H1 (cell line): ENCODE results near the gene SEMA6A. TPM values are rescaled to one million over a fixed set of nuclear protein-coding genes. Genes with fewer than 3 reads are reported as not detected.

Experiments
- CTCF ChIA-PET: fragments of 300-600 bp; sonication (Branson Sonifier 250); formaldehyde crosslinking; loops from one replicate; lab custom pipeline; 2021; ENCODE audit not compliant: partially characterized antibody; lab: Charles Lee
- POLR2A ChIA-PET: fragments of 300-600 bp; sonication (Branson Sonifier 250); formaldehyde crosslinking; loops from one replicate; lab custom pipeline; 2021; ENCODE audit warnings: inconsistent platforms; ENCODE audit not compliant: partially characterized antibody; lab: Charles Lee
- DNase-seq, 2 experiments: peaks; one replicate each; pipeline versions ENCODE4 v3.0.0 to v3.0.0-alpha.2; 2010 to 2022; ENCODE audit warnings: low spot score in 2 of 2, low read depth in 1 of 2, mixed read lengths in 1 of 2
- FAIRE-seq: peaks from 2 replicates; lab custom pipeline; 2011; peaks lifted over from hg19 to GRCh38; lab: Jason Lieb, UNC
- H2AFZ ChIP-seq: 2 replicates; pipeline ENCODE4 v1.8.1; 2012; ENCODE audit warnings: low read length, inconsistent platforms
- H2AK5ac ChIP-seq: 2 replicates; pipeline ENCODE4 v1.6.1; 2013; ENCODE audit warnings: low read depth, low read length
- H2BK120ac ChIP-seq: replicated peaks from 2 replicates; pipeline ENCODE3; 2013; ENCODE audit warnings: low read depth, low read length, inconsistent platforms
- H2BK12ac ChIP-seq: 2 replicates; pipeline ENCODE4 v1.6.1; 2013; ENCODE audit warnings: low read depth, low read length
- H2BK15ac ChIP-seq: 2 replicates; pipeline ENCODE4 v1.6.1; 2013; ENCODE audit warnings: low read length
- H2BK20ac ChIP-seq: 2 replicates; pipeline ENCODE4 v1.6.1; 2013; ENCODE audit warnings: low read length
- H2BK5ac ChIP-seq: 2 replicates; pipeline ENCODE4 v1.6.1; 2013; ENCODE audit warnings: low read depth, low read length
- H3K14ac ChIP-seq: 2 replicates; pipeline ENCODE4 v1.6.1; 2013; ENCODE audit warnings: inconsistent platforms; ENCODE audit not compliant: insufficient read length
- H3K18ac ChIP-seq: 2 replicates; pipeline ENCODE4 v1.6.1; 2013; ENCODE audit warnings: low read length; ENCODE audit errors: extremely low read depth
- H3K23ac ChIP-seq: 2 replicates; pipeline ENCODE4 v1.6.1; 2013; ENCODE audit warnings: inconsistent platforms; ENCODE audit not compliant: insufficient read length
- H3K23me2 ChIP-seq: 2 replicates; pipeline ENCODE4 v1.6.1; 2013; ENCODE audit warnings: low read depth, low read length
- H3K27ac ChIP-seq: 2 replicates; pipeline ENCODE4 v1.6.1; 2011; ENCODE audit warnings: low read depth, low read length, inconsistent platforms
- H3K27me3 ChIP-seq, 4 experiments: replicated peaks in 1 of 4; 1 replicate in 1 of 4; 2 replicates in 3 of 4; pipeline versions ENCODE4 v1.6.1 to v1.8.1; 2011 to 2013; ENCODE audit warnings: low read length in 3 of 4, mild to moderate bottlenecking in 3 of 4, inconsistent platforms in 2 of 4, mixed read lengths in 2 of 4, moderate library complexity in 1 of 4; ENCODE audit not compliant: control insufficient read depth in 3 of 4, insufficient read depth in 3 of 4; ENCODE audit errors: extremely low read depth in 1 of 4
- H3K36me3 ChIP-seq, 4 experiments: 2 replicates each; pipeline versions ENCODE4 v1.6.1 to v1.8.1; 2011 to 2013; ENCODE audit warnings: mild to moderate bottlenecking in 4 of 4, low read length in 3 of 4, moderate library complexity in 2 of 4, control low read depth in 1 of 4, inconsistent platforms in 1 of 4; ENCODE audit not compliant: insufficient read depth in 4 of 4, control insufficient read depth in 2 of 4
- H3K4ac ChIP-seq: replicated peaks from 2 replicates; pipeline ENCODE3; 2013; ENCODE audit warnings: low read length, low read depth, mixed read lengths, inconsistent platforms; ENCODE audit not compliant: insufficient read length
- H3K4me1 ChIP-seq, 4 experiments: replicated peaks in 1 of 4; 1 replicate in 1 of 4; 2 replicates in 3 of 4; pipeline versions ENCODE4 v1.6.1 to v1.8.1; 2011 to 2013; ENCODE audit warnings: low read length in 3 of 4, inconsistent platforms in 2 of 4, mixed read lengths in 1 of 4; ENCODE audit not compliant: insufficient read depth in 4 of 4, control insufficient read depth in 3 of 4
- H3K4me2 ChIP-seq, 2 experiments: 2 replicates each; pipeline versions ENCODE4 v1.6.1 to v1.8.1; 2011 to 2013; ENCODE audit warnings: low read depth in 2 of 2, low read length in 2 of 2, control low read depth in 1 of 2, inconsistent platforms in 1 of 2, mild to moderate bottlenecking in 1 of 2; ENCODE audit not compliant: insufficient read depth in 1 of 2
- H3K4me3 ChIP-seq, 4 experiments: fragments of 200-600, 300-600 bp in 1 of 4; sonication (generic), shearing (Covaris generic), sonication (Bioruptor Twin) in 1 of 4; 2 replicates each; pipeline versions ENCODE4 v1.5.1 to v1.8.1; 2011 to 2016; ENCODE audit warnings: low read length in 4 of 4, low read depth in 3 of 4, control low read depth in 2 of 4, inconsistent platforms in 2 of 4, mild to moderate bottlenecking in 2 of 4, mixed read lengths in 1 of 4, moderate library complexity in 1 of 4; ENCODE audit not compliant: insufficient read depth in 2 of 4; ENCODE audit errors: extremely low read depth in 1 of 4
- H3K56ac ChIP-seq: replicated peaks from 2 replicates; pipeline ENCODE3; 2013; ENCODE audit warnings: low read depth, mild to moderate bottlenecking, mixed read lengths, low read length, inconsistent platforms; ENCODE audit not compliant: insufficient read length
- H3K79me1 ChIP-seq: 2 replicates; pipeline ENCODE4 v1.6.1; 2013; ENCODE audit warnings: low read depth, low read length, control low read depth
- H3K79me2 ChIP-seq, 2 experiments: 2 replicates each; pipeline versions ENCODE4 v1.6.1 to v1.8.1; 2012 to 2013; ENCODE audit warnings: low read length in 2 of 2, mild to moderate bottlenecking in 2 of 2, inconsistent platforms in 1 of 2; ENCODE audit not compliant: insufficient read depth in 2 of 2, control insufficient read depth in 1 of 2
- H3K9ac ChIP-seq, 4 experiments: replicated peaks in 1 of 4; 1 replicate in 1 of 4; 2 replicates in 3 of 4; pipeline versions ENCODE4 v1.6.1 to v1.8.1; 2011 to 2013; ENCODE audit warnings: low read depth in 3 of 4, low read length in 3 of 4, control low read depth in 2 of 4, mild to moderate bottlenecking in 2 of 4, moderate library complexity in 2 of 4, inconsistent platforms in 1 of 4; ENCODE audit errors: extremely low read depth in 1 of 4
- H3K9me3 ChIP-seq, 2 experiments: 2 replicates each; pipeline versions ENCODE4 v1.6.1 to v1.8.1; 2012 to 2013; ENCODE audit warnings: mild to moderate bottlenecking in 2 of 2, moderate library complexity in 2 of 2, control low read depth in 1 of 2, inconsistent platforms in 1 of 2, low read depth in 1 of 2, low read length in 1 of 2, mixed read lengths in 1 of 2; ENCODE audit not compliant: insufficient read depth in 2 of 2
- H4K20me1 ChIP-seq, 2 experiments: replicated peaks in 1 of 2; 2 replicates each; pipeline versions ENCODE3 to v1.8.1; 2011 to 2013; ENCODE audit warnings: inconsistent platforms in 2 of 2, low read length in 2 of 2, mild to moderate bottlenecking in 1 of 2; ENCODE audit not compliant: insufficient read depth in 2 of 2, control insufficient read depth in 1 of 2
- H4K5ac ChIP-seq: 2 replicates; pipeline ENCODE4 v1.6.1; 2013; ENCODE audit warnings: low read length, low read depth, mixed read lengths, inconsistent platforms; ENCODE audit not compliant: insufficient read length
- H4K8ac ChIP-seq: 2 replicates; pipeline ENCODE4 v1.8.0; 2013; ENCODE audit warnings: mild to moderate bottlenecking, moderate library complexity, low read length, inconsistent platforms; ENCODE audit not compliant: insufficient read depth; ENCODE audit errors: extremely low read depth
- H4K91ac ChIP-seq: replicated peaks from 2 replicates; pipeline ENCODE3; 2013; ENCODE audit warnings: low read length, mixed read lengths, inconsistent platforms; ENCODE audit not compliant: insufficient read length
- BRCA1 ChIP-seq: IDR thresholded peaks from 2 replicates; pipeline ENCODE4 v1.6.1; 2012; ENCODE audit warnings: low read depth, low read length, improper control_type of control experiment
- CBX5 ChIP-seq: fragments of 300-800, 300-1000 bp; sonication (generic); IDR thresholded peaks from 2 replicates; pipeline ENCODE4 v1.7.1; 2016; ENCODE audit warnings: antibody characterized with exemption, low read length, low read depth
- GTF2F1 ChIP-seq: IDR thresholded peaks from 2 replicates; pipeline ENCODE4 v1.6.1; 2012; ENCODE audit warnings: low read depth, low read length, improper control_type of control experiment, borderline replicate concordance
- JUND ChIP-seq: IDR thresholded peaks from 2 replicates; pipeline ENCODE4 v1.6.1; 2011; ENCODE audit warnings: mild to moderate bottlenecking, improper control_type of control experiment, low read length
- NRF1 ChIP-seq: IDR thresholded peaks from 2 replicates; pipeline ENCODE4 v1.6.1; 2011; ENCODE audit warnings: mild to moderate bottlenecking, low read depth, low read length, improper control_type of control experiment
- RNF2 ChIP-seq: fragments of 200-900, 300-1000 bp; sonication (generic); IDR thresholded peaks from 2 replicates; pipeline ENCODE4 v1.7.1; 2016; ENCODE audit warnings: borderline replicate concordance, low read depth, mild to moderate bottlenecking, antibody characterized with exemption, low read length; ENCODE audit not compliant: poor library complexity, severe bottlenecking; ENCODE audit errors: missing control alignments
- SIN3A ChIP-seq, 2 experiments: IDR thresholded peaks in 1 of 2; conservative IDR thresholded peaks in 1 of 2; 2 replicates each; pipeline ENCODE4 v1.6.1; 2011 to 2012; ENCODE audit warnings: low read length in 2 of 2, improper control_type of control experiment in 1 of 2, low read depth in 1 of 2, mild to moderate bottlenecking in 1 of 2
- SIRT6 ChIP-seq: IDR thresholded peaks from one replicate; pipeline ENCODE4 v1.7.1; 2012; ENCODE audit warnings: low read length, inconsistent platforms
- SIX5 ChIP-seq: IDR thresholded peaks from 2 replicates; pipeline ENCODE4 v1.6.1; 2011; ENCODE audit warnings: mild to moderate bottlenecking, low read depth, low read length
- TAF1 ChIP-seq: IDR thresholded peaks from 2 replicates; pipeline ENCODE4 v1.6.1; 2011; ENCODE audit warnings: mild to moderate bottlenecking, low read depth, low read length
- TBP ChIP-seq: IDR thresholded peaks from 2 replicates; pipeline ENCODE4 v1.6.1; 2011; ENCODE audit warnings: low read depth, low read length, improper control_type of control experiment
- TCF12 ChIP-seq: IDR thresholded peaks from 2 replicates; pipeline ENCODE4 v1.6.1; 2011; ENCODE audit warnings: low read depth, mild to moderate bottlenecking, low read length
- ZNF274 ChIP-seq: IDR thresholded peaks from 2 replicates; pipeline ENCODE4 v1.7.0; 2012; ENCODE audit warnings: low read length, borderline replicate concordance; ENCODE audit errors: extremely low read depth
- WGBS, 2 experiments: shearing (Covaris generic) in 1 of 2; methylation state at CpG; one replicate each; pipeline versions ENCODE4 v1.1.6 to v1.1.7; 2013 to 2015; ENCODE audit warnings: low lambda C conversion rate in 2 of 2, mixed read lengths in 2 of 2, inconsistent platforms in 1 of 2, low coverage in 1 of 2, missing lambda C conversion rate in 1 of 2; ENCODE audit not compliant: insufficient replicate concordance in 2 of 2, insufficient coverage in 1 of 2, insufficient read length in 1 of 2; ENCODE audit errors: extremely low coverage in 1 of 2, missing lambda C conversion rate in 1 of 2; 5-methylcytosine and 5-hydroxymethylcytosine counted together
- polyA plus RNA-seq, 7 experiments: library from polyadenylated mRNA; depleted of rRNA in 3 of 7; stranded (reverse) in 5 of 7; unstranded in 2 of 7; fragments of >200 nt in 5 of 7; fragments of 200-250 nt in 2 of 7; gene quantifications; 1 replicate in 5 of 7; 2 replicates in 1 of 7; 4 replicates in 1 of 7; pipeline versions ENCODE4 v1.2.1 to v1.2.3, GENCODE V29; 2011 to 2013; ENCODE audit warnings: missing spikeins in 2 of 7, mixed read lengths in 2 of 7
- total RNA-seq: library from RNA; stranded (reverse); fragmentation: NEBNext Ultra II Directional; extraction: Animal tissue kit (Norgen Biotek cat#: 25700); gene quantifications from 2 replicates; pipeline ENCODE4 v1.2.1, GENCODE V29; 2021

Gene SEMA6A
- total and polyA plus RNA-seq, 2 of the 8 experiments (the other 6 are each of a cell fraction or from before 2014, with no cell fraction given), result 78.3 to 277 TPM

DNA sequence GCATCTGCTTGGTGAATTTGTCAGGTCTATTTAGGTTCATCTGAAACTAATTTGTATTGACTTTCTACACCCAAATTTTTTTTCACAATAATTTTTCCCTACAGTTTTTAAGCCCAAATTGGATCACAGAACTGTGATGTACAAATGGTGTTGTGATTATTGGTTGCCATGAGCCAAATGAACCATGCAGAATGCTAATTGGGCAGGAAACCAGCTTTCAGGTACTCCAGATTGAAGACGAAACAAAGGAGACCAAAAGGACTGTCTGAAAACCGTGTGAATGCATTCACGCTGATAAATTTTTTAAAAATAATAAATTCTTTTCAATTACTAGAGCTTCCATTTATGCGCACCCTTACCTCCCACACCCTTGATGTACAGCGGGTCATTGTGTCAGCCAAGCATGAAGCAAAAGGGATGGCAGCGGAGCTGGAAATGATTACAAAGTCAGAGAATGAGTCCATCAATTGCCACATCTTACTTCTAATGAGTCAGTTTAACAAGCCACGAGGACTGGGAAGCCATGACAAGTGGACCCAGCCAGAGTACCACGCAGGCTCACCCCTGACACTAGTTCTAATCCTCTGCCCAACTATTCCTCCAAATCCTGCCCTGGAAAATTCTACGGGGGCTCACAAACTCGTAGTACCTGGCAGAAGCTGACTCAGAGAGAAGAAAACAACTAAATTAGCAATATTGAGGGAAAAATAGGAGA, 66.5 kb downstream of the SEMA6A start:
- POLR2A ChIA-PET, result interaction anchor here (1.2 kb wide), 1 partner anchor 65 kb away, joined by 3 read pairs; no protein-coding TSS in a partner anchor
- no peak overlapping the region for H2BK5ac ChIP-seq
- H3K27ac ChIP-seq, result no peak overlapping the region
- no peak overlapping the region for H2AK5ac ChIP-seq
- no peak overlapping the region for H3K4me3 ChIP-seq
- no peak overlapping the region for H3K14ac ChIP-seq
- peaks cover 0 to 24% (median 14%) of the 10 kb centered on the region in 4 experiments; a peak in 4 of 7 replicates for H3K4me1 ChIP-seq
- no peak overlapping the region for H3K56ac ChIP-seq
- H3K9ac ChIP-seq, result no peak overlapping the region
- H4K5ac ChIP-seq, result no peak overlapping the region
- no peak overlapping the region for H4K91ac ChIP-seq
- 85% methylated on average over 10 of the region's 10 CpGs; no CpG with 5 or more reads in 1 of the 2 experiments for WGBS, 2 experiments
- H3K18ac ChIP-seq, result no peak overlapping the region
- peaks cover 24 to 25% of the 10 kb centered on the region in 2 experiments for H4K20me1 ChIP-seq
- H3K9me3 ChIP-seq, result no peaks in the 10 kb centered on the region
- H3K4me2 ChIP-seq, result peak overlapping the region in 1 of 2 experiments; percentile 38; a peak in 2 of 4 replicates
- no peak overlapping the region for H2BK12ac ChIP-seq
- CTCF ChIA-PET, result interaction anchor here (0.6 to 1.1 kb wide), 2 partner anchors 12 to 1303 kb away, joined by 3 read pairs; no protein-coding TSS in a partner anchor
- H3K36me3 ChIP-seq, result peaks cover 3 to 20% (median 12%) of the 10 kb centered on the region in 4 experiments; a peak in 6 of 8 replicates
- H2AFZ ChIP-seq, result no peak overlapping the region
- H3K4ac ChIP-seq, result no peak overlapping the region
- peaks cover 6% of the 10 kb centered on the region for H3K79me1 ChIP-seq
- H4K8ac ChIP-seq, result no peak overlapping the region
- H3K79me2 ChIP-seq, result peaks cover 57 to 100% of the 10 kb centered on the region in 2 experiments
- no peak overlapping the region for H2BK120ac ChIP-seq
- DNase-seq, result no peak
- no peaks in the 10 kb centered on the region; the same call in none of the 2 replicates for H3K23me2 ChIP-seq
- no peak overlapping the region for H3K23ac ChIP-seq
- no peak overlapping the region for H2BK15ac ChIP-seq
- FAIRE-seq, result no peak
- H3K27me3 ChIP-seq, result no peaks in the 10 kb centered on the region
- H2BK20ac ChIP-seq, result no peak overlapping the region
- TF ChIP-seq SIX5, result no peak
- no peak for TF ChIP-seq TAF1
- TF ChIP-seq TBP, result no peak
- TF ChIP-seq NRF1, result no peak
- no peak for TF ChIP-seq GTF2F1
- TF ChIP-seq ZNF274, result no peak
- TF ChIP-seq TCF12, result no peak
- TF ChIP-seq JUND, result no peak
- TF ChIP-seq SIRT6, result no peak
- no peak for TF ChIP-seq CBX5
- no peak for TF ChIP-seq RNF2
- TF ChIP-seq BRCA1, result no peak
- TF ChIP-seq SIN3A (conservative IDR thresholded peaks at IDR 0.05 in 1 of 2, IDR thresholded peaks at IDR 0.05 in 1 of 2; ENCODE audit: low read depth in 1 of 2, low read length in 2 of 2), result no peak
